CD4-positive, CD25-positive, alpha-beta regulatory T cell (primary cell): ENCODE results near the gene RAB42. TPM values are rescaled to one million over a fixed set of nuclear protein-coding genes. Genes with fewer than 3 reads are reported as not detected.
A peak's percentile ranks its signal among the peaks of the same experiment; 100 is the strongest.

Experiments
- ATAC-seq, 2 donors: fragments of 150-1000 bp; cut with Tn5 transposase; one replicate each; pipeline ENCODE4 v1.10.0; 2021; ENCODE audit warnings: low read depth in 2 of 2, moderate number of reproducible peaks in 2 of 2, moderate library complexity in 1 of 2
- DNase-seq, 3 donors: peaks; one replicate each; pipeline versions ENCODE4 v3.0.0 to v3.0.0-alpha.2; 2012 to 2022; ENCODE audit warnings: mixed read lengths in 1 of 3
- H3K27ac ChIP-seq: one replicate; pipeline ENCODE4 v1.7.0; 2013; ENCODE audit warnings: mild to moderate bottlenecking, low read length; ENCODE audit not compliant: insufficient read depth, poor library complexity, severe bottlenecking
- H3K27me3 ChIP-seq: one replicate; pipeline ENCODE4 v1.7.0; 2013; ENCODE audit warnings: low read length; ENCODE audit not compliant: control insufficient read depth, insufficient read depth
- H3K36me3 ChIP-seq: one replicate; pipeline ENCODE4 v1.7.0; 2013; ENCODE audit warnings: mild to moderate bottlenecking, low read length, moderate library complexity; ENCODE audit not compliant: control insufficient read depth, insufficient read depth
- H3K4me1 ChIP-seq: 2 replicates; pipeline ENCODE4 v1.7.0; 2013; ENCODE audit warnings: mild to moderate bottlenecking, low read length; ENCODE audit not compliant: insufficient read depth, control insufficient read depth, poor library complexity, severe bottlenecking
- H3K4me3 ChIP-seq: one replicate; pipeline ENCODE4 v1.7.0; 2013; ENCODE audit warnings: low read depth, mild to moderate bottlenecking, low read length, moderate library complexity
- H3K9me3 ChIP-seq, 2 experiments: 1 replicate in 1 of 2; 2 replicates in 1 of 2; pipeline ENCODE4 v1.7.0; 2013; ENCODE audit warnings: low read length in 2 of 2, mild to moderate bottlenecking in 1 of 2, moderate library complexity in 1 of 2; ENCODE audit not compliant: control insufficient read depth in 2 of 2
- H3K27ac Mint-ChIP-seq, 3 donors: one replicate each; pipeline ENCODE4 v1.8.0; 2020 to 2022; ENCODE audit warnings: mild to moderate bottlenecking in 3 of 3, mixed read lengths in 3 of 3, moderate library complexity in 2 of 3
- H3K27me3 Mint-ChIP-seq: one replicate; pipeline ENCODE4 v1.8.0; 2022; ENCODE audit warnings: mild to moderate bottlenecking, mixed read lengths
- H3K36me3 Mint-ChIP-seq: one replicate; pipeline ENCODE4 v1.8.0; 2020; ENCODE audit warnings: mixed read lengths
- H3K4me1 Mint-ChIP-seq, 4 donors: one replicate each; pipeline ENCODE4 v1.8.0; 2020 to 2022; ENCODE audit warnings: mixed read lengths in 4 of 4, mild to moderate bottlenecking in 1 of 4
- H3K4me3 Mint-ChIP-seq, 4 donors: one replicate each; pipeline ENCODE4 v1.8.0; 2020 to 2022; ENCODE audit warnings: mild to moderate bottlenecking in 4 of 4, mixed read lengths in 4 of 4, moderate library complexity in 3 of 4
- H3K9me3 Mint-ChIP-seq, 7 donors: one replicate each; pipeline ENCODE4 v1.8.0; 2020 to 2022; ENCODE audit warnings: mixed read lengths in 7 of 7, mild to moderate bottlenecking in 3 of 7, moderate library complexity in 2 of 7
- polyA plus RNA-seq, 4 donors: library from polyadenylated mRNA; unstranded; fragments of 300-500 nt; fragmentation: Illumina TruSeq; gene quantifications; one replicate each; pipeline ENCODE4 v1.2.3, GENCODE V29; 2021
- total RNA-seq: library from RNA; stranded (reverse); gene quantifications from one replicate; pipeline ENCODE4 v1.2.3, GENCODE V29; 2022

Gene RAB42
- total and polyA plus RNA-seq, 5 donors from 2014 or later = not detected

DNA sequence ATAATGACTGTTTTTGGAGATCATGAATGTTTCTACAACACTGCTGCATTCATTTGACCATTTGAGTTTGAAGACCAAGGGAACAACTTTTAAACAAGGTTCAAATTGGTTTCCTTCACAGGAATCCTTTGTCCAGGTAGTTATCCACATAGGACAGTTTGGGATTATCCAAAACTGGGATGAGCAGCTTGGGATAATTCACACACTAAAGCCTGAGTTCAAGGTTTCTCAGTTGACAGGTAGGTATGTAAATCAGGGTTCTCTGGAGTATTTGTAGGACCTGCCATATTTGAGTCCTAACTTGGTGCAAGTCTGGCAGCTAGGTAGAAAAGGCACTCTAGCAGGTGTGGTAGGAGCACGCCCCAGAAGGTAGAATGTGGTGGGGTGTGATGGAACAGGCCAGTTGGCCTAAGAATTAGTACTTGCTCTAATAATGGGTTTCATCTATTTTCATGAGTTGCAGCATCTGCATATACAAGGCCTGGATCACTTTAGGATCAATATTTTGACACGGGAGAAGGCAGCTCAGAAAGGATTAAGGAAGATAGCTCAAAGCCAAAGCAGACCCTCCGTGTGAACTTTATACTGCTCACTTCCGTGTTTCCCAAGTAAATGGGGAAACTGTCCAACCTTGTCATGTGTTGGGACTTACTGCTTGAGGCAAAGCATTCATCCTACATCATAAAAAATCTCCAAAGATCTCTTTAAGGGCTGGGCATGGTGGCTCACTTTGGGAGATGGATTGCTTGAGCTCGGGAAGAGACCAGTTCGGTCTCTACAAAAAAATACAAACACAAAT is 14.1 kb upstream of the RAB42 start:
- no peaks in the 10 kb centered on the region for H3K9me3 Mint-ChIP-seq
- H3K4me1 Mint-ChIP-seq = peaks cover 9 to 42% (median 34%) of the 10 kb centered on the region in 4 donors
- ATAC-seq = no peak
- H3K36me3 ChIP-seq = peaks cover 46% of the 10 kb centered on the region
- peak overlapping the region in 2 of 4 donors; percentile 43 to 73 for H3K4me3 Mint-ChIP-seq
- no peaks in the 10 kb centered on the region for H3K27me3 ChIP-seq
- H3K4me3 ChIP-seq = no peak overlapping the region
- no peaks in the 10 kb centered on the region for H3K9me3 ChIP-seq
- H3K27ac ChIP-seq = no peak overlapping the region
- H3K27ac Mint-ChIP-seq = peak overlapping the region; percentile 11 to 53 (median 20)
- H3K36me3 Mint-ChIP-seq = peaks cover 27% of the 10 kb centered on the region
- H3K27me3 Mint-ChIP-seq = no peaks in the 10 kb centered on the region
- no peak for DNase-seq
- peaks cover 30% of the 10 kb centered on the region for H3K4me1 ChIP-seq

DNA sequence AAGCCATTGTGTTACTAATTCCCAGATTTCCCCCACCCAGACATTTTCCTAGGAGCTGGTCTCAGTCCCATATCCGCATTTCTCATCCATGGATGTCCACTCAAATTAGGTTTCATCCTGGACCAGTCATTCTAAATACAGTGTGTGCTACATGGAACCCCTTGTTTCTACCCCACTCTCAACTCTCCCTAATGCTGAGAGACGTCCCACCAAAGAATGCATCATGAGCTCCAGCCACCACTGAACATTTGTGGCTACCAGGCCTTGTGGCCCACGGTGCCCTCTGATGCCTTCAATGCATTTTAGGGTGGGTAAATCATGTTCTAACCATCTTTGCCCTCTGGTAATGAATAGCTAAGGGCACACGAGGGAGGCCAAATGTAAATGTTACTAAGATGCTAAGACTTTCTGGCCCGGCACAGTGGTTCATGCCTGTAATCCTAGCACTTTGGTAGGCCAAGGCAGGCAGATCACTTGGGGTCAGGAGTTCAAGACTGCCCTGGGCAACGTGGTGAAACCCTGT is 13.3 kb upstream of the RAB42 start:
- DNase-seq (no peak), ATAC-seq (no peak)
- H3K36me3 Mint-ChIP-seq = peaks cover 27% of the 10 kb centered on the region
- H3K27ac ChIP-seq = peak overlapping the region; percentile 80
- H3K27me3 Mint-ChIP-seq = no peaks in the 10 kb centered on the region
- peaks cover 42% of the 10 kb centered on the region for H3K36me3 ChIP-seq
- peak overlapping the region in 1 of 3 donors; percentile 15 for H3K27ac Mint-ChIP-seq
- H3K4me1 Mint-ChIP-seq = peaks cover 9 to 44% (median 35%) of the 10 kb centered on the region in 4 donors
- no peak overlapping the region for H3K4me3 ChIP-seq
- H3K9me3 ChIP-seq = no peaks in the 10 kb centered on the region
- peaks cover 31% of the 10 kb centered on the region for H3K4me1 ChIP-seq
- H3K9me3 Mint-ChIP-seq = no peaks in the 10 kb centered on the region
- no peaks in the 10 kb centered on the region for H3K27me3 ChIP-seq
- H3K4me3 Mint-ChIP-seq = peak overlapping the region in 3 of 4 donors; percentile 24 to 73 (median 50)

DNA sequence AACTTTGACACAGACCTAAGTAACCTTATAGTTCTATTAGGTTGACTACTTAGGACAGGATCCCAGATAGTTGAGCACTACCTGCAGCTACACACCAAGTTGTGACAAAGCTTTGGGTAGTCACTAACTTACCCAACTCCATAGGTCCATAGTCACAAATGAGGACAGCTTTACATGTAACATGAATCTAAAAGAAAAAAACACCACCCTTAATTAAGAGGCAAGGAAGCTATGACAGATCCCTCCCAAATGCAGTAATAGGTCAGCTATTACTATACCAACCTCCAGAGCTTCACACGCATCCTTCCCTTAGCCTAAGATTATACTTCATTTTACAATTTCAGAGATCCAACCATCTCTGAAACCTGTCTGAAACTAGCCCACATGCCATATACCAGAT is 12.7 kb upstream of the RAB42 start:
- no peak for DNase-seq
- Histone ChIP-seq H3K27me3 (no peaks in the 10 kb centered on the region), H3K9me3 (no peaks in the 10 kb centered on the region), H3K36me3 (peaks cover 41% of the 10 kb centered on the region), H3K27ac (peak overlapping the region; percentile 80), H3K4me1 (peaks cover 31% of the 10 kb centered on the region), H3K4me3 (peak overlapping the region; percentile 97)
- peak overlapping the region; percentile 96 to 98 (median 97) for H3K4me3 Mint-ChIP-seq
- peaks cover 9 to 44% (median 35%) of the 10 kb centered on the region in 4 donors for H3K4me1 Mint-ChIP-seq
- H3K36me3 Mint-ChIP-seq = peaks cover 27% of the 10 kb centered on the region
- ATAC-seq = no peak
- no peaks in the 10 kb centered on the region for H3K27me3 Mint-ChIP-seq
- H3K27ac Mint-ChIP-seq = peak overlapping the region; percentile 87 to 96 (median 94)
- no peaks in the 10 kb centered on the region for H3K9me3 Mint-ChIP-seq

DNA sequence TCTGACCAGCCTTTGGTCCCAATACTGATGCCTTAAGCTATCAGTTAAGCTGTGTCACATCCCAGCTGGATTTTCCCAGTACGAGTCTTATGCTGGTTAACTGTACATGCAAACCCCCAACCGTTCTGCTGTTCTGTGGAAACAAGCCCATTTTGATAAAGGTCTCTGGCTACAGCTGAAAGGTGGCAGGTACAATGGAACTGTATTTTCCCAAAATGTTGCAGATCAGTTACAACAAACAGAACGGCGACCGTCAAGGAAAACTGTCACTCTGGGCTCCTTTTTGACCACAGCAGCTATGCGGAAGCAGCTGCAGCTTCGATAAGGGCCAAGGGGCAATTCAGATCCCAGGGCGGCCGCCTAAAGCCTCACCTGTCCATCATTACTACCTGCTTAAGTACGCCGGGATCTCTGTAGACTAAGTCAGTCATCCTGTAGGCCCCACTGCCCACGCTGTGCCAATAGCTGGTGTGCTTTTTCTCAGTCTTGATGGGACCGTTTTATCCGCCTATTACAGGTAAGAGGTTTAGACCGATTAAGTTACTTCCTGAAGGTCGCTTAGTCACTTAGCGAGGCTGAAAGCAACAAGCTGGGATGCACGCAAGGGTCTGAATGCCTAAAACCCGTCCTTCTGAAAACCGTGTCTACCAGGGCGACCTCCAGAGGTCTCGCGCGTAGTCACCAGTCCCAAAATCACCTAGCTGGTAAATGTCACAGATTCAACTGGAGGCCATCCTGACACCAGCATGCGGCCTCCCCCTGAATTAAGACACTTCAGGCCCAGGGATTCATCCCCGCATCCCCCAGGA is 11.1 kb upstream of the RAB42 start:
- Mint-ChIP-seq H3K4me1 (peaks cover 9 to 44% (median 35%) of the 10 kb centered on the region in 4 donors), H3K4me3 (peak overlapping the region; percentile 96 to 98 (median 97))

DNA sequence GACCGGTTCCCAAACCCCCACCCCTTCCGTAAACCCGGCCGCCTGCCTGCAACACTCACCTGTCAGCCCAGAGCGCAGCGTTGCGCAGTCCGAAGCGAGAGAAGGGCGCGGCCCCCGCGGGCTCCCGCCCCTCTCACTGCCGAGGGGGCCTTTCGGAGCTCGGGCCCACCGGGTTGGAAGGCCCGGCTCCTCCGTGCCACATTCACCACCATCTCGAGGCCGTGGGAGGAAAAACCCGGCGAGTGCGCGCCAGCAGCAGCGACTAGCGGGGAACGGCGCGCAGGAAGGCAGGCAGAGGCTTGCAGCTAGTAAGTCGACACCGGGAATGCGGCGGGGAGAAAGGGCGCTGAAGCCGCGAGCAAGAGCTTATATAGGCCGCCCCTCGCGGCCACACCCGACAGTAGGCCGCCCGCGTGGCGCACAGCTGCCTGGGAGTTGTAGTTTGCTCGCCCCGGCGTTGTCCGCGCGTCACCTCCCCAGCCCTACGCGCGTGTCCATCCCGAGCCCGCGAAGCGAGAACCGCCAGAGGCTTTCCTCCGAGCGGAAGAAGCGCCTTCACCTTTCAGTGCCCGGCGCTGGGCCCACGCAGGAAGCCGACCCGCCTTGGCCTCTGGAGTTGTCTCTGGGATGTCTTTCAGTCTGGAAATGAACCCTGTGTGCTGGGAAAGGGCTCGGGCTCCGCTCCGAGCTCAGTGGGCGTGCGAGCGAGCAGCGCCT is 10.4 kb upstream of the RAB42 start:
- H3K4me1 ChIP-seq = peaks cover 31% of the 10 kb centered on the region
- H3K36me3 Mint-ChIP-seq = peaks cover 22% of the 10 kb centered on the region

More for the DNA sequence above, 11.1 kb upstream of the RAB42 start:
- no peaks in the 10 kb centered on the region for H3K9me3 ChIP-seq
- H3K27ac Mint-ChIP-seq = peak overlapping the region; percentile 94 to 98 (median 96)
- H3K4me3 ChIP-seq = peak overlapping the region; percentile 97
- peaks cover 31% of the 10 kb centered on the region for H3K4me1 ChIP-seq
- ATAC-seq = peak; percentile 47 to 53
- H3K27me3 Mint-ChIP-seq = no peaks in the 10 kb centered on the region
- H3K27ac ChIP-seq = peak overlapping the region; percentile 80
- no peaks in the 10 kb centered on the region for H3K27me3 ChIP-seq
- H3K36me3 Mint-ChIP-seq = peaks cover 22% of the 10 kb centered on the region
- no peaks in the 10 kb centered on the region for H3K9me3 Mint-ChIP-seq
- peaks cover 37% of the 10 kb centered on the region for H3K36me3 ChIP-seq
- DNase-seq = peak; percentile 16 to 78 (median 71)

DNA sequence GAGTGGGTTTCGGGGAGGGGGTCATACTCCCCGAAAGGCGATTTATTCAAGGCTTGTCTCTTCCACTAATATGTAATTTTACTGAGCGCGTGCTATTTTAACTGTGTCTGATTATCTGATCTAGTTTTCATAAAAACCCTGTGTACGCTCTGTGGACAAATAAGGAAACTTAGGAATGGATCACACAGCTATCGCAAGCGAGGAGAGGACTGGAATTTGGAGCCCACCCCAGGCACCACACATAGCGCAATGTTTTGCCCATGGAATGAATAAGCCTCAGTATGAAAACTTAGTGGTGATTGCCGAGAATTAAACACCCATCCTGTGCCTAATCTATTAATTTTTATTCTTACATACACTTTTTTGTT is 9.8 kb upstream of the RAB42 start:
- ATAC-seq = no peak
- Mint-ChIP-seq H3K4me3 (peak overlapping the region; percentile 96 to 98 (median 97)), H3K36me3 (peaks cover 22% of the 10 kb centered on the region), H3K27ac (peak overlapping the region in 2 of 3 donors; percentile 94 to 96), H3K27me3 (no peaks in the 10 kb centered on the region), H3K9me3 (no peaks in the 10 kb centered on the region), H3K4me1 (peaks cover 9 to 42% (median 32%) of the 10 kb centered on the region in 4 donors)
- Histone ChIP-seq H3K36me3 (peaks cover 30% of the 10 kb centered on the region), H3K4me1 (peaks cover 31% of the 10 kb centered on the region), H3K4me3 (peak overlapping the region; percentile 72), H3K27me3 (no peaks in the 10 kb centered on the region), H3K9me3 (no peaks in the 10 kb centered on the region), H3K27ac (peak overlapping the region; percentile 80)
- no peak for DNase-seq

More for the DNA sequence above, 10.4 kb upstream of the RAB42 start:
- Histone ChIP-seq H3K4me3 (peak overlapping the region; percentile 97), H3K27me3 (no peaks in the 10 kb centered on the region), H3K9me3 (no peaks in the 10 kb centered on the region), H3K27ac (peak overlapping the region; percentile 80), H3K36me3 (peaks cover 36% of the 10 kb centered on the region)
- ATAC-seq (peak; percentile 91 to 93), DNase-seq (peak; percentile 90 to 97 (median 91))
- H3K4me3 Mint-ChIP-seq = peak overlapping the region; percentile 96 to 98 (median 97)
- peak overlapping the region; percentile 94 to 96 (median 95) for H3K27ac Mint-ChIP-seq
- H3K4me1 Mint-ChIP-seq = peaks cover 9 to 44% (median 35%) of the 10 kb centered on the region in 4 donors
- no peaks in the 10 kb centered on the region for H3K9me3 Mint-ChIP-seq
- no peaks in the 10 kb centered on the region for H3K27me3 Mint-ChIP-seq
